ENCODE data around the gene NAA80. TPM values are rescaled to one million over a fixed set of nuclear protein-coding genes. Genes with fewer than 3 reads are reported as not detected.

NAA80 gene
- total and polyA plus RNA-seq, 2 of the 13 experiments (the other 11 are each of a cell fraction or from before 2014, with no cell fraction given) = 3.4 to 8.7 TPM

DNA sequence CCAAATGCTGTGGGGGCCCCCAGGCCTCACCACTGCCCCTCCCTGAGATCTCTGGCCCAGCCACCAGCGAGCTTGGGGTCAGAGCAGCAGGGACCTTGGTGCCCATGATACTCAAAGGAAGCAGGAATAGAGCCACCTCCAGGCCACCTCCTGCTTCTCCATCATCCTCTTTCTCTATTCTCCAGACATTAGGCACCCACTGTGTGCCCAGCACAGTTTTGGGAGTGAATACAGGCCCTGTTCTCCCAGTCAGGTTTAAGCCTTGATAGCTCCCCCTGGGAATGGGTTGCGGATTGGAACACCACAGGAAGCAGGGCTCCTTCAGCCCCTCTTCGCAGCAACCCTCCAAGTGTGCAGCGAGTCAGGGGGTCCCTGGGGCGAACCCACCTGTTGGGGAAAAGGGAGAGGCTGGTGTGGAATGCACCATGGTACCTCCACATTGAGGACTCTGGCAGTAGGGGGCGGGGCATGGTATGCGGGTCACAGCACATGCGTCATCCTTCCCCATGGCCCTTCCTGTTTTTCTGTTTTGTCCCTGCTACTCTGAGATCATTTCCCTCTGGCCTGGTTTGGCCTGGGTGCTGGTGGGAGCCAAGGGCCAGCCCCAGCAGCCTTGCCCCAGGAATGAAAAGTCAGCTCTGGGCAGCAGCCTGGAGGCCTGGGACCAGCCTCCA, 44.5 kb downstream of the NAA80 start:
- intact Hi-C loops (cut with micrococcal nuclease; ENCODE audit: unreplicated experiment) = no loop called here
- H3K27ac ChIP-seq (ENCODE audit: extremely low read length, insufficient read depth, low read length) = no peak overlapping the region
- in situ Hi-C loops (cut with HindIII; ENCODE audit: extremely low pct_ligation_motif_present, low pct_unique_long_range_greater_than_20kb) = no loop called here
- TF ChIP-seq RFX3 (CRISPR knock-in tag; IDR thresholded peaks at IDR 0.05) (no peak), KLF16 (CRISPR knock-in tag; IDR thresholded peaks at IDR 0.05) (no peak), E2F1 (CRISPR knock-in tag; IDR thresholded peaks at IDR 0.05) (no peak), SMAD9 (CRISPR knock-in tag; IDR thresholded peaks at IDR 0.05) (no peak), ELF3 (CRISPR knock-in tag; IDR thresholded peaks at IDR 0.05) (no peak), NFE2L1 (CRISPR knock-in tag; IDR thresholded peaks at IDR 0.05; ENCODE audit: borderline replicate concordance) (no peak), FOXJ3 (CRISPR knock-in tag; IDR thresholded peaks at IDR 0.05; ENCODE audit: borderline replicate concordance) (no peak), RFXANK (CRISPR knock-in tag; IDR thresholded peaks at IDR 0.05) (no peak), ZNF670 (CRISPR knock-in tag; IDR thresholded peaks at IDR 0.05; ENCODE audit: borderline replicate concordance) (no peak), HNRNPLL (IDR thresholded peaks at IDR 0.05; ENCODE audit: low read depth, low read length, poor library complexity, severe bottlenecking) (no peak)
- TF ChIP-seq, protein P1, sequence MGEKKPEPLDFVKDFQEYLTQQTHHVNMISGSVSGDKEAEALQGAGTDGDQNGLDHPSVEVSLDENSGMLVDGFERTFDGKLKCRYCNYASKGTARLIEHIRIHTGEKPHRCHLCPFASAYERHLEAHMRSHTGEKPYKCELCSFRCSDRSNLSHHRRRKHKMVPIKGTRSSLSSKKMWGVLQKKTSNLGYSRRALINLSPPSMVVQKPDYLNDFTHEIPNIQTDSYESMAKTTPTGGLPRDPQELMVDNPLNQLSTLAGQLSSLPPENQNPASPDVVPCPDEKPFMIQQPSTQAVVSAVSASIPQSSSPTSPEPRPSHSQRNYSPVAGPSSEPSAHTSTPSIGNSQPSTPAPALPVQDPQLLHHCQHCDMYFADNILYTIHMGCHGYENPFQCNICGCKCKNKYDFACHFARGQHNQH (CRISPR knock-in tag; IDR thresholded peaks at IDR 0.05) = no peak
- ATAC-seq (no peak), FAIRE-seq (no peak), DNase-seq (ENCODE audit: low spot score) (no peak)
- CTCF ChIA-PET (ENCODE audit: low intra/inter-chr PET ratio, low total read pairs) = no interaction called here
- no peak overlapping the region for H3K4me2 ChIP-seq (ENCODE audit: low read depth, low read length)
- H3K9ac ChIP-seq (ENCODE audit: insufficient read depth, low read depth, low read length) = no peak overlapping the region
- H2AFZ ChIP-seq (ENCODE audit: low read length) = no peak overlapping the region
- H3K4me1 ChIP-seq (ENCODE audit: insufficient read depth, low read length) = peaks cover 16% of the 10 kb centered on the region
- H3K27me3 ChIP-seq (ENCODE audit: control insufficient read depth in 1 of 2, insufficient read depth in 2 of 2, low read length in 2 of 2) = no peaks in the 10 kb centered on the region
- no peaks in the 10 kb centered on the region for H4K20me1 ChIP-seq (ENCODE audit: insufficient read depth, low read length)
- no peak overlapping the region for H3K4me3 ChIP-seq (replicated peaks in 1 of 3; ENCODE audit: insufficient read depth in 1 of 3, low read depth in 2 of 3, low read length in 3 of 3)
- H3K79me2 ChIP-seq (ENCODE audit: insufficient read depth, low read length) = no peaks in the 10 kb centered on the region
- 90% methylated on average over 7 of the region's 8 CpGs for WGBS (ENCODE audit: low lambda C conversion rate)
- no peaks in the 10 kb centered on the region for H3K9me3 ChIP-seq (ENCODE audit: low read length)
- BruUV-seq (replicated peaks) = no TSS peak
- peaks cover 16 to 34% of the 10 kb centered on the region in 2 experiments for H3K36me3 ChIP-seq (replicated peaks in 1 of 2; ENCODE audit: control insufficient read depth in 1 of 2, insufficient read depth in 2 of 2, low read length in 2 of 2)
- POLR2A ChIA-PET = interaction anchor here (0.8 to 1.7 kb wide), 2 partner anchors 19 to 59 kb away, joined by 3 to 6 read pairs; partner anchors contain the start of gene GNAI2
